ENCODE data around the gene KLK12.

KLK12 gene

GRCh38 chr19:51047031-51047335 lies 12.2 kb upstream of the KLK12 start:
- H3K27ac ChIP-seq = no peak overlapping the region

GRCh38 chr19:51044327-51044726 lies 9.5 kb upstream of the KLK12 start:
- H3K27ac ChIP-seq = no peak overlapping the region
- no peak for TF ChIP-seq CTCF (IDR thresholded peaks at IDR 0.05)

More at GRCh38 chr19:51047031-51047335, 12.2 kb upstream of the KLK12 start:
- no peak for TF ChIP-seq ZFX (IDR thresholded peaks at IDR 0.05; ENCODE audit: borderline replicate concordance)
- no peak for TF ChIP-seq CTCF (IDR thresholded peaks at IDR 0.05)

GRCh38 chr19:51043497-51043896 lies 8.7 kb upstream of the KLK12 start:
- H3K27ac ChIP-seq = no peak overlapping the region
- TF ChIP-seq CTCF (IDR thresholded peaks at IDR 0.05) (no peak), ZFX (IDR thresholded peaks at IDR 0.05; ENCODE audit: borderline replicate concordance) (no peak)

- TF ChIP-seq CTCF (IDR thresholded peaks at IDR 0.05) (no peak), ZFX (IDR thresholded peaks at IDR 0.05; ENCODE audit: borderline replicate concordance) (no peak)
- H3K27ac ChIP-seq = no peak overlapping the region
Measured at GRCh38 chr19:51040151-51040550, 5.3 kb upstream of the KLK12 start.

GRCh38 chr19:51036519-51036918 lies 1.7 kb upstream of the KLK12 start:
- no peak overlapping the region for H3K27ac ChIP-seq
- no peak for TF ChIP-seq CTCF (IDR thresholded peaks at IDR 0.05)
- no peak for TF ChIP-seq ZFX (IDR thresholded peaks at IDR 0.05; ENCODE audit: borderline replicate concordance)

- H3K27ac ChIP-seq = no peak overlapping the region
- TF ChIP-seq ZFX (IDR thresholded peaks at IDR 0.05; ENCODE audit: borderline replicate concordance) (no peak), CTCF (IDR thresholded peaks at IDR 0.05) (no peak)
Measured at GRCh38 chr19:51031880-51032225, 2.9 kb downstream of the KLK12 start.

- no peak overlapping the region for H3K27ac ChIP-seq
- no peak for TF ChIP-seq CTCF (IDR thresholded peaks at IDR 0.05)
- TF ChIP-seq ZFX (IDR thresholded peaks at IDR 0.05; ENCODE audit: borderline replicate concordance) = no peak
Measured at GRCh38 chr19:51031220-51031879, 3.5 kb downstream of the KLK12 start.

Measured in 22Rv1 (cell line).